ENCODE data around the gene TEX14. TPM values are rescaled to one million over a fixed set of nuclear protein-coding genes. Genes with fewer than 3 reads are reported as not detected.

Gene TEX14
- total and polyA plus RNA-seq, 11 donors: 0.04 to 0.36 (median 0.10) TPM; not detected in 3

GRCh38 chr17:58703916-58704286 is 12.1 kb upstream of the TEX14 start:
- intact Hi-C loops (cut with DNase I): loop anchor here in 2 of 10 donors (10.0 kb wide), 2 partner anchors 59 to 179 kb away; no protein-coding TSS in a partner anchor
- H3K27ac ChIP-seq: no peak overlapping the region

DNA sequence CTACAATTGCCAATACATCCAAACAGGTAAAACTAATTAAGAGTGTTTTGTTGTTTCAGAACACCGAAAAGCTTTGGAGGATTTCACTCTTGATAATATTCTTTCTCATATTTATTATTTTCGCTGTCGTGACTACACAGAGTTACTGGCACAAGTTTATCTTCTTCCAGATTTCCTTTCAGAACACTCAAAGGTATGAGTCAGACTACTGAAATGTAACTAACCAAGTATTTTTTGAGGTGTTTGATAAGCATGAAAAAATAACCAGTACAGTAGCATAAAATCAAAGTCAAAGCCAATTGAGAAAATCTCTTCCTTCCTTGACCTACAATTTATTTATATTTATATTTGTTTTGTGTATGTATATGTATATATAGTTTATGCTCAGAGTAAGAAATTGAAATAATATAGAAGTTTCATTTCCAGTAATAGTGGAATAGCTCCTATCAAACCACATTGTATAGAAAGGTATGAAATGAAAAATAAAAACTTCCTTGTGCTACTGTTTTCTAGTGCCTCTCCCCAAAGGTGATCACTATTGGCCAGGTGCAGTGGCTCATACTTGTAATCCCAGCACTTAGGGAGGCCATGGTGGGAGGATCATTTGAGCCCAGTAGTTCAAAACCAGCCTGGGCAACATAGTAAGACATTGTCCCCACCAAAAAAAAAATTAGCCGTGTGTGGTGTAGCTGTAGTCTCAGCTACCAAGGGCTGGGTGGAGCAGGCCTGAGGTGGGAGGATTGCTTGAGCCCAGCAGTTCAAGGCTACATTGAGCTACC is 11.5 kb upstream of the TEX14 start:
- 67 to 79% (median 69%) methylated on average over 4 of the region's 4 CpGs for WGBS, 4 donors
- Histone ChIP-seq H3K27ac (no peak overlapping the region), H3K36me3 (peaks cover 0 to 97% (median 49%) of the 10 kb centered on the region in 9 donors), H3K9me3 (no peaks in the 10 kb centered on the region), H3K27me3 (no peaks in the 10 kb centered on the region), H3K4me1 (no peaks in the 10 kb centered on the region), H3K4me3 (no peak overlapping the region)
- DNase-seq (no peak), ATAC-seq (no peak)
- TF ChIP-seq POLR2A (IDR thresholded peaks at IDR 0.05): no peak
- TF ChIP-seq, protein P1, sequence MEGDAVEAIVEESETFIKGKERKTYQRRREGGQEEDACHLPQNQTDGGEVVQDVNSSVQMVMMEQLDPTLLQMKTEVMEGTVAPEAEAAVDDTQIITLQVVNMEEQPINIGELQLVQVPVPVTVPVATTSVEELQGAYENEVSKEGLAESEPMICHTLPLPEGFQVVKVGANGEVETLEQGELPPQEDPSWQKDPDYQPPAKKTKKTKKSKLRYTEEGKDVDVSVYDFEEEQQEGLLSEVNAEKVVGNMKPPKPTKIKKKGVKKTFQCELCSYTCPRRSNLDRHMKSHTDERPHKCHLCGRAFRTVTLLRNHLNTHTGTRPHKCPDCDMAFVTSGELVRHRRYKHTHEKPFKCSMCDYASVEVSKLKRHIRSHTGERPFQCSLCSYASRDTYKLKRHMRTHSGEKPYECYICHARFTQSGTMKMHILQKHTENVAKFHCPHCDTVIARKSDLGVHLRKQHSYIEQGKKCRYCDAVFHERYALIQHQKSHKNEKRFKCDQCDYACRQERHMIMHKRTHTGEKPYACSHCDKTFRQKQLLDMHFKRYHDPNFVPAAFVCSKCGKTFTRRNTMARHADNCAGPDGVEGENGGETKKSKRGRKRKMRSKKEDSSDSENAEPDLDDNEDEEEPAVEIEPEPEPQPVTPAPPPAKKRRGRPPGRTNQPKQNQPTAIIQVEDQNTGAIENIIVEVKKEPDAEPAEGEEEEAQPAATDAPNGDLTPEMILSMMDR (IDR thresholded peaks at IDR 0.05): no peak
- intact Hi-C loops (cut with DNase I): loop anchor here in 2 of 10 donors (10.0 kb wide), 2 partner anchors 59 to 179 kb away; no protein-coding TSS in a partner anchor

More at GRCh38 chr17:58703916-58704286, 12.1 kb upstream of the TEX14 start:
- no peak for ATAC-seq
- no peak for DNase-seq
- Histone ChIP-seq H3K4me1 (no peaks in the 10 kb centered on the region), H3K9me3 (no peaks in the 10 kb centered on the region), H3K27me3 (no peaks in the 10 kb centered on the region), H3K4me3 (no peak overlapping the region), H3K36me3 (peaks cover 0 to 97% (median 49%) of the 10 kb centered on the region in 9 donors)
- WGBS, 4 donors: 95 to 98% (median 96%) methylated on average over 2 of the region's 2 CpGs
- TF ChIP-seq POLR2A (IDR thresholded peaks at IDR 0.05): no peak
- TF ChIP-seq, protein P1 (IDR thresholded peaks at IDR 0.05): no peak

DNA sequence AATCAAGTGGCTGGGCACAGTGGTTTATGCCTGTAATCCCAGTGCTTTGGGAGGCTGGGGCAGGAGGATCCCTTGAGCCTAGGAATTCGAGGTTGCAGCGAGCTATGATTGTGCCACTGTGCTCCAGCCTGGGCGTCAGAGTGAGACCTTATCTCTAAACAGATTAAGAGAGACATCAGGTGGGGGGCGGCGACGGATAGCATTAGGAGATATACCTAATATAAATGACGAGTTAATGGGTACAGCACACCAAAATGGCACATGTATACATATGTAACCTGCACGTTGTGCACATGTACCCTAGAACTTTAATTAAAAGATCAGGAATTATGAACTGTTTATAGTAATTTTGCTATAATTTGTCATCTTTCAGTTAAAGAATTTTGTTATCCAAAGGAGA is 10.9 kb upstream of the TEX14 start:
- no peaks in the 10 kb centered on the region for H3K9me3 ChIP-seq
- no peak overlapping the region for H3K4me3 ChIP-seq

DNA sequence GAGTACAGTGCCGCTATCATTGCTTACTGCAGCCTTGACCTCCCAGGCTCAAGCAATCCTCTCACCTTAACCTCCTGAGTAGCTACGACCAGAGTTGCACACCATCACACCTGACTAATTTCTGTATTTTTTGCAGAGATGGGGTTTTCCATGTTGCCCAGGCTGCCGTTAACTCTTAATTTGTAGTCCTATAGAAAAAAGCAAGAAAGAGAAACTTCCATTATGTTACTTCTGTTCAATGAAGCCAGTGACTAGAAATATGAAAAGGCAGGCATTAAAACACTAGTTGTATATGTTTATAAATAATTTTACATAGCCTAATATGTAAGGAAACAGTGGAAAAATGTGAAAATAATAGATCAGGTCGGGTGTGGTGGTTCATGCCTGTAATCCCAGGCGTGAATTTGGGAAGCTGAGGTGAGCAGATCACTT is 10.2 kb upstream of the TEX14 start:
- 93 to 95% (median 94%) methylated on average over 5 of the region's 5 CpGs for WGBS, 4 donors
- Histone ChIP-seq H3K27ac (no peak overlapping the region), H3K9me3 (no peaks in the 10 kb centered on the region), H3K36me3 (peaks cover 0 to 87% (median 48%) of the 10 kb centered on the region in 9 donors), H3K27me3 (no peaks in the 10 kb centered on the region), H3K4me1 (no peaks in the 10 kb centered on the region), H3K4me3 (no peak overlapping the region)
- TF ChIP-seq POLR2A (IDR thresholded peaks at IDR 0.05): no peak
- TF ChIP-seq, protein P1 (IDR thresholded peaks at IDR 0.05): no peak
- intact Hi-C loops (cut with DNase I): loop anchor here in 2 of 10 donors (10.0 kb wide), 2 partner anchors 57 to 177 kb away; no protein-coding TSS in a partner anchor
- DNase-seq: no peak
- ATAC-seq: no peak

More for the DNA sequence above, 10.9 kb upstream of the TEX14 start:
- ATAC-seq (no peak), DNase-seq (no peak)
- intact Hi-C loops (cut with DNase I): loop anchor here in 2 of 10 donors (10.0 kb wide), 2 partner anchors 58 to 178 kb away; no protein-coding TSS in a partner anchor
- TF ChIP-seq POLR2A (IDR thresholded peaks at IDR 0.05): no peak
- TF ChIP-seq, protein P1 (IDR thresholded peaks at IDR 0.05): no peak
- 82 to 86% (median 84%) methylated on average over 8 of the region's 8 CpGs for WGBS, 4 donors
- Histone ChIP-seq H3K27ac (no peak overlapping the region), H3K27me3 (no peaks in the 10 kb centered on the region), H3K4me1 (no peaks in the 10 kb centered on the region), H3K36me3 (peaks cover 0 to 91% (median 49%) of the 10 kb centered on the region in 9 donors)

Measured in heart left ventricle (tissue), 16 donors.